GM18517 (cell line): ENCODE data around the gene FBXO17.

ENCODE experiments used
- ATAC-seq: cut with Tn5 transposase; IDR thresholded peaks from one replicate; pipeline ENCODE4 v1.9.1; 2021; ENCODE audit warnings: mild to moderate bottlenecking, moderate library complexity; ENCODE audit not compliant: unreplicated experiment

The FBXO17 gene

GRCh38 chr19:38894968-38895367, 80.6 kb downstream of the FBXO17 start:
- no peak for ATAC-seq

DNA sequence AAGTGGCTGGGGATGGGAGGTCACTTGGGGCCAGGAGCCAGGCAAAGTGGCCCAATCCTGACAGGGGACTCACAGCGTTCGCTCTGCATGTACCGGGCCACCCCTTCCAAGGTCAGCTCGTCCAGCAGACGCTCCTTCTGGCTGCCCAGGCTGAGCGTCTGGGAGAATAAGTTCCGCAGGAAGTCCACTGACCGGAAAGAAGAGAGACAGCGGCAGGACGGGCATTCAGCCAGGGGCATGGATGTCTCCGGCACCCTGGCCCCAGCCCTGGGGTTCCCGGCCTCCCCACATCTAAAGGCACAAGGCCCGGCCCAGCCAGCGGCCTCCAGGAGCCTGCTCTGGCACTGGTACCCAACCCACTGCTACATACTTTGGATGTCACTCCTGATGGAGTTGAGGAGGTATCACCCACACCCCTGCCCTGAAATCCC, 82.2 kb downstream of the FBXO17 start:
- ATAC-seq: no peak

- ATAC-seq: no peak
Measured at GRCh38 chr19:38892841-38893240, 82.7 kb downstream of the FBXO17 start.

DNA sequence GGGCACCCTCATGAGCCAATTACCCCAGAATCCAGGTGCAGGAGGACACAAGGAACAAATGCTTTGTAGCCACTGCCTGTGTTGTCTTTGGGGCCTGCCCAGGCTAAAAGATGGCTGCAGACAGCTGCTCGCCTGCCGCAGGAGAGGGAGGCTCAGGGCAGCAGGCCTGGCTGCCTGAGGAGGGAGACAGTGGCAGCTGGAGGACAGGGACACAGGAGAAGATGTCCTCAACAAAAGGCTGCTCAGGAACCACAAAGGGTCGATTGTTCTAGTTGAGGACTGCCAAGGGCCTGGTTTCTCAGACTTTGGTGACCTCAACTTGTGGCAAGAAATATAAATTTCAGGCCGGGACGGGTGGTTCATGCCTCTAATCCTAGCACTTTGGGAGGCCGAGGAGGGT, 83.8 kb downstream of the FBXO17 start:
- ATAC-seq: no peak
